ENCODE data around the gene SH3RF2. TPM values are rescaled to one million over a fixed set of nuclear protein-coding genes. Genes with fewer than 3 reads are reported as not detected.
"Not testable (repeated sequence)": the region's sequence is repeated elsewhere in the genome, so short reads cannot be mapped to it uniquely, and the experiment has no call there.

SH3RF2 gene
- total RNA-seq (under 1 TPM in 2 of 5 experiments, not detected in 3; 0.22 to 0.61 TPM), polyA plus RNA-seq (not detected), total RNA-seq (not detected)

GRCh38 chr5:145936401-145937131 is at the start of gene SH3RF2:
Gene SH3RF2, plus strand, starts transcription at chr5:145936578. Its CDS starts 1,351 bp downstream, at chr5:145937929.
- H3K9me3 ChIP-seq (ENCODE audit: control insufficient read depth in 2 of 3, low read length in 3 of 3) = no peaks in the 10 kb centered on the region
- H3K4me1 ChIP-seq (ENCODE audit: control insufficient read depth in 2 of 2, insufficient read depth in 2 of 2, low read length in 2 of 2) = no peaks in the 10 kb centered on the region
- ChIA-PET POLR2A (no interaction called here), CTCF (no interaction called here)
- Mint-ChIP-seq H3K4me1 (peaks cover 0 to 19% (median 10%) of the 10 kb centered on the region in 7 donors), H3K27me3 (peaks cover 34 to 67% (median 48%) of the 10 kb centered on the region in 5 donors), H3K36me3 (no peaks in the 10 kb centered on the region), H3K27ac (no peak within 1 kb of the TSS), H3K4me3 (peak within 1 kb of the TSS in 1 of 10 donors; percentile 57), H3K9me3 (peaks cover 0 to 9% (median 3%) of the 10 kb centered on the region in 11 donors)
- H3K27ac ChIP-seq (ENCODE audit: low read depth, low read length) = no peak within 1 kb of the TSS
- H3K27me3 ChIP-seq (ENCODE audit: control insufficient read depth in 2 of 2, insufficient read depth in 2 of 2, low read length in 2 of 2) = no peaks in the 10 kb centered on the region
- no peaks in the 10 kb centered on the region for H3K36me3 ChIP-seq (ENCODE audit: control insufficient read depth in 2 of 3, insufficient read depth in 3 of 3, low read length in 3 of 3)
- DNase-seq = peak in 1 of 9 donors; percentile 39
- intact Hi-C loops (cut with micrococcal nuclease) = no loop called here
- peak within 1 kb of the TSS; percentile 9 for H3K4me3 ChIP-seq (ENCODE audit: low read length)
- peak; percentile 38 for ATAC-seq

- Mint-ChIP-seq H3K4me3 (no peak overlapping the region), H3K27ac (no peak overlapping the region), H3K9me3 (peaks cover 0 to 24% (median 10%) of the 10 kb centered on the region in 11 donors), H3K27me3 (peaks cover 2 to 16% (median 13%) of the 10 kb centered on the region in 5 donors), H3K4me1 (no peaks in the 10 kb centered on the region), H3K36me3 (peaks cover 0 to 3% (median 0%) of the 10 kb centered on the region in 5 donors)
- Histone ChIP-seq H3K36me3 (ENCODE audit: control insufficient read depth in 2 of 3, insufficient read depth in 3 of 3, low read length in 3 of 3) (no peaks in the 10 kb centered on the region), H3K9me3 (ENCODE audit: control insufficient read depth in 2 of 3, low read length in 3 of 3) (no peaks in the 10 kb centered on the region), H3K27me3 (ENCODE audit: control insufficient read depth in 2 of 2, insufficient read depth in 2 of 2, low read length in 2 of 2) (no peaks in the 10 kb centered on the region), H3K4me1 (ENCODE audit: control insufficient read depth in 2 of 2, insufficient read depth in 2 of 2, low read length in 2 of 2) (no peaks in the 10 kb centered on the region), H3K27ac (ENCODE audit: low read depth, low read length) (no peak overlapping the region), H3K4me3 (ENCODE audit: low read length) (no peak overlapping the region)
- ATAC-seq (no peak), DNase-seq (no peak)
- POLR2A ChIA-PET = no interaction called here
- intact Hi-C loops (cut with micrococcal nuclease) = no loop called here
- CTCF ChIA-PET = no interaction called here
Measured at GRCh38 chr5:145887217-145887616, 49.2 kb upstream of the SH3RF2 start.

GRCh38 chr5:145887976-145888574 is 48.3 kb upstream of the SH3RF2 start:
- POLR2A ChIA-PET = no interaction called here
- ATAC-seq (no peak), DNase-seq (no peak)
- H3K9me3 ChIP-seq (ENCODE audit: control insufficient read depth in 2 of 3, low read length in 3 of 3) = no peaks in the 10 kb centered on the region
- H3K36me3 Mint-ChIP-seq = peaks cover 0 to 3% (median 0%) of the 10 kb centered on the region in 5 donors
- intact Hi-C loops (cut with micrococcal nuclease) = no loop called here
- H3K36me3 ChIP-seq (ENCODE audit: control insufficient read depth in 2 of 3, insufficient read depth in 3 of 3, low read length in 3 of 3) = no peaks in the 10 kb centered on the region
- peaks cover 2 to 20% (median 13%) of the 10 kb centered on the region in 5 donors for H3K27me3 Mint-ChIP-seq
- CTCF ChIA-PET = no interaction called here
- H3K4me1 ChIP-seq (ENCODE audit: control insufficient read depth in 2 of 2, insufficient read depth in 2 of 2, low read length in 2 of 2) = no peaks in the 10 kb centered on the region
- no peak overlapping the region for H3K4me3 ChIP-seq (ENCODE audit: low read length)
- H3K27me3 ChIP-seq (ENCODE audit: control insufficient read depth in 2 of 2, insufficient read depth in 2 of 2, low read length in 2 of 2) = no peaks in the 10 kb centered on the region
- H3K4me1 Mint-ChIP-seq = no peaks in the 10 kb centered on the region
- H3K9me3 Mint-ChIP-seq = peaks cover 0 to 31% (median 10%) of the 10 kb centered on the region in 11 donors
- H3K27ac ChIP-seq (ENCODE audit: low read depth, low read length) = no peak overlapping the region
- H3K4me3 Mint-ChIP-seq = no peak overlapping the region
- H3K27ac Mint-ChIP-seq = no peak overlapping the region

GRCh38 chr5:145889611-145890010 is 46.8 kb upstream of the SH3RF2 start:
- H3K4me1 Mint-ChIP-seq = no peaks in the 10 kb centered on the region
- POLR2A ChIA-PET = no interaction called here

GRCh38 chr5:145891378-145891777 is 45.0 kb upstream of the SH3RF2 start:
- Mint-ChIP-seq H3K9me3 (peaks cover 0 to 38% (median 16%) of the 10 kb centered on the region in 11 donors), H3K27me3 (peaks cover 2 to 26% (median 9%) of the 10 kb centered on the region in 5 donors)
- H3K4me3 ChIP-seq (ENCODE audit: low read length); H3K36me3 Mint-ChIP-seq; H3K27ac Mint-ChIP-seq; DNase-seq; H3K4me3 Mint-ChIP-seq; H3K9me3 ChIP-seq (ENCODE audit: control insufficient read depth in 2 of 3, low read length in 3 of 3); ATAC-seq; CTCF ChIA-PET; intact Hi-C loops (cut with micrococcal nuclease); H3K27ac ChIP-seq (ENCODE audit: low read depth, low read length); H3K4me1 ChIP-seq (ENCODE audit: control insufficient read depth in 2 of 2, insufficient read depth in 2 of 2, low read length in 2 of 2); H3K36me3 ChIP-seq (ENCODE audit: control insufficient read depth in 2 of 3, insufficient read depth in 3 of 3, low read length in 3 of 3); H3K27me3 ChIP-seq (ENCODE audit: control insufficient read depth in 2 of 2, insufficient read depth in 2 of 2, low read length in 2 of 2); POLR2A ChIA-PET; H3K4me1 Mint-ChIP-seq: not testable (repeated sequence)

More at GRCh38 chr5:145889611-145890010, 46.8 kb upstream of the SH3RF2 start:
- DNase-seq (no peak), ATAC-seq (no peak)
- peaks cover 0 to 37% (median 10%) of the 10 kb centered on the region in 11 donors for H3K9me3 Mint-ChIP-seq
- H3K4me3 ChIP-seq (ENCODE audit: low read length) = no peak overlapping the region
- H3K27ac ChIP-seq (ENCODE audit: low read depth, low read length) = no peak overlapping the region
- H3K4me1 ChIP-seq (ENCODE audit: control insufficient read depth in 2 of 2, insufficient read depth in 2 of 2, low read length in 2 of 2) = no peaks in the 10 kb centered on the region
- peaks cover 0 to 3% (median 0%) of the 10 kb centered on the region in 5 donors for H3K36me3 Mint-ChIP-seq
- no peaks in the 10 kb centered on the region for H3K36me3 ChIP-seq (ENCODE audit: control insufficient read depth in 2 of 3, insufficient read depth in 3 of 3, low read length in 3 of 3)
- no peaks in the 10 kb centered on the region for H3K9me3 ChIP-seq (ENCODE audit: control insufficient read depth in 2 of 3, low read length in 3 of 3)
- H3K27ac Mint-ChIP-seq = no peak overlapping the region
- no peaks in the 10 kb centered on the region for H3K27me3 ChIP-seq (ENCODE audit: control insufficient read depth in 2 of 2, insufficient read depth in 2 of 2, low read length in 2 of 2)
- intact Hi-C loops (cut with micrococcal nuclease) = no loop called here
- CTCF ChIA-PET = no interaction called here
- peaks cover 2 to 26% (median 13%) of the 10 kb centered on the region in 5 donors for H3K27me3 Mint-ChIP-seq
- H3K4me3 Mint-ChIP-seq = no peak overlapping the region

- POLR2A ChIA-PET = no interaction called here
- intact Hi-C loops (cut with micrococcal nuclease) = no loop called here
- H3K4me3 Mint-ChIP-seq = no peak overlapping the region
- H3K4me1 ChIP-seq (ENCODE audit: control insufficient read depth in 2 of 2, insufficient read depth in 2 of 2, low read length in 2 of 2) = no peaks in the 10 kb centered on the region
- H3K27ac ChIP-seq (ENCODE audit: low read depth, low read length) = no peak overlapping the region
- H3K4me1 Mint-ChIP-seq = no peaks in the 10 kb centered on the region
- no peak overlapping the region for H3K4me3 ChIP-seq (ENCODE audit: low read length)
- H3K27ac Mint-ChIP-seq = no peak overlapping the region
- H3K9me3 ChIP-seq (ENCODE audit: control insufficient read depth in 2 of 3, low read length in 3 of 3) = no peaks in the 10 kb centered on the region
- H3K9me3 Mint-ChIP-seq = peaks cover 0 to 22% (median 13%) of the 10 kb centered on the region in 11 donors
- no peaks in the 10 kb centered on the region for H3K27me3 ChIP-seq (ENCODE audit: control insufficient read depth in 2 of 2, insufficient read depth in 2 of 2, low read length in 2 of 2)
- ATAC-seq (no peak), DNase-seq (no peak)
- peaks cover 0 to 13% (median 0%) of the 10 kb centered on the region in 5 donors for H3K27me3 Mint-ChIP-seq
- H3K36me3 Mint-ChIP-seq = no peaks in the 10 kb centered on the region
- H3K36me3 ChIP-seq (ENCODE audit: control insufficient read depth in 2 of 3, insufficient read depth in 3 of 3, low read length in 3 of 3) = no peaks in the 10 kb centered on the region
- CTCF ChIA-PET = no interaction called here
Measured at GRCh38 chr5:145898171-145898570, 38.2 kb upstream of the SH3RF2 start.

Data from naive thymus-derived CD4-positive, alpha-beta T cell (primary cell).